GM23338 (cell line): ENCODE data around the gene LMNA. TPM values are rescaled to one million over a fixed set of nuclear protein-coding genes. Genes with fewer than 3 reads are reported as not detected.

Experiments used
- CREB1 ChIP-seq: fragments of 250-450 bp; sonication (Bioruptor Pico); IDR thresholded peaks from 2 replicates; pipeline ENCODE4 v1.5.0; 2020; ENCODE audit warnings: low read depth, mild to moderate bottlenecking, moderate library complexity
- EZH2 ChIP-seq: fragments of 200-600 bp; sonication (generic); IDR thresholded peaks from one replicate; pipeline ENCODE4 v1.8.0; 2017; ENCODE audit warnings: antibody characterized with exemption, mild to moderate bottlenecking, low read depth; ENCODE audit not compliant: unreplicated experiment
- EZH2phosphoT487 ChIP-seq: fragments of 200-600 bp; sonication (generic); IDR thresholded peaks from one replicate; pipeline ENCODE4 v1.8.1; 2018; ENCODE audit warnings: antibody characterized with exemption; ENCODE audit not compliant: unreplicated experiment
- JUNB ChIP-seq: IDR thresholded peaks from one replicate; pipeline ENCODE4 v1.6.1; 2016; ENCODE audit warnings: antibody characterized with exemption; ENCODE audit not compliant: unreplicated experiment
- NANOG ChIP-seq: IDR thresholded peaks from 2 replicates; pipeline ENCODE4 v1.6.1; 2016; ENCODE audit warnings: antibody characterized with exemption, borderline replicate concordance
- POLR2AphosphoS5 ChIP-seq: IDR thresholded peaks from 2 replicates; pipeline ENCODE4 v1.6.1; 2016; ENCODE audit warnings: antibody characterized with exemption, low read depth
- REST ChIP-seq: IDR thresholded peaks from one replicate; pipeline ENCODE4 v1.6.1; 2018; ENCODE audit warnings: antibody characterized with exemption; ENCODE audit not compliant: unreplicated experiment
- STAT1 ChIP-seq: IDR thresholded peaks from one replicate; pipeline ENCODE4 v1.6.1; 2016; ENCODE audit warnings: antibody characterized with exemption; ENCODE audit not compliant: unreplicated experiment
- ZNF114 ChIP-seq: fragments of 250-450 bp; sonication (Bioruptor Pico); IDR thresholded peaks from 2 replicates; pipeline ENCODE4 v1.5.0; 2020; ENCODE audit warnings: mild to moderate bottlenecking, moderate library complexity
- polyA plus RNA-seq: library from polyadenylated mRNA; unstranded; fragments of >200 nt; fragmentation: Nextera tagmentation; extraction: Ambion mirVana; gene quantifications from 2 replicates; pipeline ENCODE4 v1.2.1, GENCODE V29; 2016
- total RNA-seq: library from RNA; depleted of rRNA; stranded (reverse); fragments of >200 nt; shearing (Covaris generic); gene quantifications from 2 replicates; pipeline ENCODE4 v1.2.3, GENCODE V29; 2014
- TF ChIP-seq, protein P1 (sequence below): fragments of 250-450 bp; sonication (Bioruptor Pico); IDR thresholded peaks from 2 replicates; pipeline ENCODE4 v1.5.0; 2020; ENCODE audit warnings: mild to moderate bottlenecking, moderate library complexity
- TF ChIP-seq, protein P2 (sequence below): IDR thresholded peaks from 2 replicates; pipeline ENCODE4 v1.6.1; 2016; ENCODE audit warnings: antibody characterized with exemption
- TF ChIP-seq, protein P3 (sequence below), 2 experiments: fragments of 200-600 bp in 1 of 2; sonication (generic) in 1 of 2; conservative IDR thresholded peaks; 2 replicates each; pipeline versions ENCODE4 v1.5.1 to v1.6.1; 2016 to 2017; ENCODE audit warnings: antibody characterized with exemption in 2 of 2, low read depth in 2 of 2, mild to moderate bottlenecking in 2 of 2, moderate library complexity in 1 of 2

The LMNA gene
- total and polyA plus RNA-seq, 2 experiments from 2014 or later: 35.5 to 56.3 TPM

- TF ChIP-seq, protein P1, sequence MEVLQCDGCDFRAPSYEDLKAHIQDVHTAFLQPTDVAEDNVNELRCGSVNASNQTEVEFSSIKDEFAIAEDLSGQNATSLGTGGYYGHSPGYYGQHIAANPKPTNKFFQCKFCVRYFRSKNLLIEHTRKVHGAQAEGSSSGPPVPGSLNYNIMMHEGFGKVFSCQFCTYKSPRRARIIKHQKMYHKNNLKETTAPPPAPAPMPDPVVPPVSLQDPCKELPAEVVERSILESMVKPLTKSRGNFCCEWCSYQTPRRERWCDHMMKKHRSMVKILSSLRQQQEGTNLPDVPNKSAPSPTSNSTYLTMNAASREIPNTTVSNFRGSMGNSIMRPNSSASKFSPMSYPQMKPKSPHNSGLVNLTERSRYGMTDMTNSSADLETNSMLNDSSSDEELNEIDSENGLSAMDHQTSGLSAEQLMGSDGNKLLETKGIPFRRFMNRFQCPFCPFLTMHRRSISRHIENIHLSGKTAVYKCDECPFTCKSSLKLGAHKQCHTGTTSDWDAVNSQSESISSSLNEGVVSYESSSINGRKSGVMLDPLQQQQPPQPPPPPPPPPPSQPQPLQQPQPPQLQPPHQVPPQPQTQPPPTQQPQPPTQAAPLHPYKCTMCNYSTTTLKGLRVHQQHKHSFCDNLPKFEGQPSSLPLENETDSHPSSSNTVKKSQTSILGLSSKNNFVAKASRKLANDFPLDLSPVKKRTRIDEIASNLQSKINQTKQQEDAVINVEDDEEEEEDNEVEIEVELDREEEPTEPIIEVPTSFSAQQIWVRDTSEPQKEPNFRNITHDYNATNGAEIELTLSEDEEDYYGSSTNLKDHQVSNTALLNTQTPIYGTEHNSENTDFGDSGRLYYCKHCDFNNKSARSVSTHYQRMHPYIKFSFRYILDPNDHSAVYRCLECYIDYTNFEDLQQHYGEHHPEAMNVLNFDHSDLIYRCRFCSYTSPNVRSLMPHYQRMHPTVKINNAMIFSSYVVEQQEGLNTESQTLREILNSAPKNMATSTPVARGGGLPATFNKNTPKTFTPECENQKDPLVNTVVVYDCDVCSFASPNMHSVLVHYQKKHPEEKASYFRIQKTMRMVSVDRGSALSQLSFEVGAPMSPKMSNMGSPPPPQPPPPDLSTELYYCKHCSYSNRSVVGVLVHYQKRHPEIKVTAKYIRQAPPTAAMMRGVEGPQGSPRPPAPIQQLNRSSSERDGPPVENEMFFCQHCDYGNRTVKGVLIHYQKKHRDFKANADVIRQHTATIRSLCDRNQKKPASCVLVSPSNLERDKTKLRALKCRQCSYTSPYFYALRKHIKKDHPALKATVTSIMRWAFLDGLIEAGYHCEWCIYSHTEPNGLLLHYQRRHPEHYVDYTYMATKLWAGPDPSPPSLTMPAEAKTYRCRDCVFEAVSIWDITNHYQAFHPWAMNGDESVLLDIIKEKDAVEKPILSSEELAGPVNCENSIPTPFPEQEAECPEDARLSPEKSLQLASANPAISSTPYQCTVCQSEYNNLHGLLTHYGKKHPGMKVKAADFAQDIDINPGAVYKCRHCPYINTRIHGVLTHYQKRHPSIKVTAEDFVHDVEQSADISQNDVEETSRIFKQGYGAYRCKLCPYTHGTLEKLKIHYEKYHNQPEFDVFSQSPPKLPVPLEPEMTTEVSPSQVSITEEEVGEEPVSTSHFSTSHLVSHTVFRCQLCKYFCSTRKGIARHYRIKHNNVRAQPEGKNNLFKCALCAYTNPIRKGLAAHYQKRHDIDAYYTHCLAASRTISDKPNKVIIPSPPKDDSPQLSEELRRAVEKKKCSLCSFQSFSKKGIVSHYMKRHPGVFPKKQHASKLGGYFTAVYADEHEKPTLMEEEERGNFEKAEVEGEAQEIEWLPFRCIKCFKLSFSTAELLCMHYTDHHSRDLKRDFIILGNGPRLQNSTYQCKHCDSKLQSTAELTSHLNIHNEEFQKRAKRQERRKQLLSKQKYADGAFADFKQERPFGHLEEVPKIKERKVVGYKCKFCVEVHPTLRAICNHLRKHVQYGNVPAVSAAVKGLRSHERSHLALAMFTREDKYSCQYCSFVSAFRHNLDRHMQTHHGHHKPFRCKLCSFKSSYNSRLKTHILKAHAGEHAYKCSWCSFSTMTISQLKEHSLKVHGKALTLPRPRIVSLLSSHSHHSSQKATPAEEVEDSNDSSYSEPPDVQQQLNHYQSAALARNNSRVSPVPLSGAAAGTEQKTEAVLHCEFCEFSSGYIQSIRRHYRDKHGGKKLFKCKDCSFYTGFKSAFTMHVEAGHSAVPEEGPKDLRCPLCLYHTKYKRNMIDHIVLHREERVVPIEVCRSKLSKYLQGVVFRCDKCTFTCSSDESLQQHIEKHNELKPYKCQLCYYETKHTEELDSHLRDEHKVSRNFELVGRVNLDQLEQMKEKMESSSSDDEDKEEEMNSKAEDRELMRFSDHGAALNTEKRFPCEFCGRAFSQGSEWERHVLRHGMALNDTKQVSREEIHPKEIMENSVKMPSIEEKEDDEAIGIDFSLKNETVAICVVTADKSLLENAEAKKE (CRISPR knock-in tag): no peak
- no peak for TF ChIP-seq STAT1
- TF ChIP-seq ZNF114 (CRISPR knock-in tag): no peak
- TF ChIP-seq, protein P2, sequence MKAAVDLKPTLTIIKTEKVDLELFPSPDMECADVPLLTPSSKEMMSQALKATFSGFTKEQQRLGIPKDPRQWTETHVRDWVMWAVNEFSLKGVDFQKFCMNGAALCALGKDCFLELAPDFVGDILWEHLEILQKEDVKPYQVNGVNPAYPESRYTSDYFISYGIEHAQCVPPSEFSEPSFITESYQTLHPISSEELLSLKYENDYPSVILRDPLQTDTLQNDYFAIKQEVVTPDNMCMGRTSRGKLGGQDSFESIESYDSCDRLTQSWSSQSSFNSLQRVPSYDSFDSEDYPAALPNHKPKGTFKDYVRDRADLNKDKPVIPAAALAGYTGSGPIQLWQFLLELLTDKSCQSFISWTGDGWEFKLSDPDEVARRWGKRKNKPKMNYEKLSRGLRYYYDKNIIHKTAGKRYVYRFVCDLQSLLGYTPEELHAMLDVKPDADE: no peak
- no peak for TF ChIP-seq EZH2phosphoT487
- TF ChIP-seq POLR2AphosphoS5: no peak
- TF ChIP-seq, protein P3, sequence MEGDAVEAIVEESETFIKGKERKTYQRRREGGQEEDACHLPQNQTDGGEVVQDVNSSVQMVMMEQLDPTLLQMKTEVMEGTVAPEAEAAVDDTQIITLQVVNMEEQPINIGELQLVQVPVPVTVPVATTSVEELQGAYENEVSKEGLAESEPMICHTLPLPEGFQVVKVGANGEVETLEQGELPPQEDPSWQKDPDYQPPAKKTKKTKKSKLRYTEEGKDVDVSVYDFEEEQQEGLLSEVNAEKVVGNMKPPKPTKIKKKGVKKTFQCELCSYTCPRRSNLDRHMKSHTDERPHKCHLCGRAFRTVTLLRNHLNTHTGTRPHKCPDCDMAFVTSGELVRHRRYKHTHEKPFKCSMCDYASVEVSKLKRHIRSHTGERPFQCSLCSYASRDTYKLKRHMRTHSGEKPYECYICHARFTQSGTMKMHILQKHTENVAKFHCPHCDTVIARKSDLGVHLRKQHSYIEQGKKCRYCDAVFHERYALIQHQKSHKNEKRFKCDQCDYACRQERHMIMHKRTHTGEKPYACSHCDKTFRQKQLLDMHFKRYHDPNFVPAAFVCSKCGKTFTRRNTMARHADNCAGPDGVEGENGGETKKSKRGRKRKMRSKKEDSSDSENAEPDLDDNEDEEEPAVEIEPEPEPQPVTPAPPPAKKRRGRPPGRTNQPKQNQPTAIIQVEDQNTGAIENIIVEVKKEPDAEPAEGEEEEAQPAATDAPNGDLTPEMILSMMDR (conservative IDR thresholded peaks at IDR 0.05; ENCODE audit: low read depth in 2 of 2): no peak
- TF ChIP-seq CREB1: no peak
- no peak for TF ChIP-seq JUNB
- TF ChIP-seq EZH2: no peak
- no peak for TF ChIP-seq NANOG
- no peak for TF ChIP-seq REST
Observed at GRCh38 chr1:156103521-156103947, 11.0 kb upstream of the LMNA start (continued).
